ENCODE results near the gene HOXA9.

Gene HOXA9

GRCh38 chr7:27164367-27165088 lies 809 bp downstream of the HOXA9 start:
- no peak for DNase-seq (ENCODE audit: low read depth in 2 of 2)

DNA sequence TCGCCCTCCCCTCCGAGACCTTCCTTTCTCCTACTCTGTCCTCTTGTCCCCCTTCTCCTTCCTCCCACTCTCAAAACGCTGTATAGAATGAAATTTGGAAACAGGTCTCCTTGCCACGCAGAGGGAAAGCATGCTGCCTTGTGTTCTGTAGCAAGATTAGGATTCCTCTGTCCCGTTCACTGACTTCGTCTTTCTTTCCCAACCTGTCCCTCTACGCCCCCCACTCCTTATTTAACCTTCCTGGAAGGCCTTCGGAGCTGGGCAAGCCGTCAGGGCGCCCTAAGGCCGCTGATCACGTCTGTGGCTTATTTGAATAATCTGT lies 1.3 kb downstream of the HOXA9 start:
- no peak for DNase-seq (ENCODE audit: low read depth in 2 of 2)

- no peak for DNase-seq (ENCODE audit: low read depth in 2 of 2)
Observed at GRCh38 chr7:27163288-27164044, 1.9 kb downstream of the HOXA9 start.

- DNase-seq (ENCODE audit: low read depth in 2 of 2), result no peak
Observed at GRCh38 chr7:27162561-27163287, 2.6 kb downstream of the HOXA9 start.

GRCh38 chr7:27161721-27162560 lies 3.4 kb downstream of the HOXA9 start:
- DNase-seq (ENCODE audit: low read depth in 2 of 2), result no peak

DNA sequence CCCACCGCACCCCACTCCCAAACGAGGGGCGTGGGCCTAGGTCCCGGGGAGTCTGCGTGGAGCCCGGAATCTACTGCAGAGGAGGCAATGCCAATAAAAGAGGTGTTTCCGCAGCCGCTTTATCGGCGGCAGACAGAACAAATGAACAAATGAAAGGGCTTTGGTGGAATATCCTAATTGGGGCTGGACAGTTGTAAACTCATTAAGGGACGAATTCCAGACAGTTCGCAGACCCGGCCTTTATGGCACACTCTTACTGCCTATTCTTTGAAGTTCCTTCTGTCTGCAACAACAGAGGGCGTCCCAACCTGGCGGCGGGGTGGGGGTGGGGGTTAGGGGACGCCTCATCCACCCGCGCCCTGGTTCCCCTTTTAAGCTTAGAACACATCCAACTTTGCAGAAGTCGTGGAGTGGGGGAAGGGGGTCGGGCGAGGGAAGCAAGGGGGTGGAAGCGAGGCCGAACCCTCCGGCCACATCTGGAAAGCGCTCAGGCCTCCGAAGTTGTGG lies 4.1 kb downstream of the HOXA9 start:
- no peak for DNase-seq (ENCODE audit: low read depth in 2 of 2)

GRCh38 chr7:27160546-27161213 lies 4.7 kb downstream of the HOXA9 start:
- peak; percentile 86 to 90 for DNase-seq (ENCODE audit: low read depth in 2 of 2)

GRCh38 chr7:27160145-27160545 lies 5.2 kb downstream of the HOXA9 start:
- no peak for DNase-seq (ENCODE audit: low read depth in 2 of 2)

- no peak for DNase-seq (ENCODE audit: low read depth in 2 of 2)
Observed at GRCh38 chr7:27159266-27160144, 5.8 kb downstream of the HOXA9 start.

- DNase-seq (ENCODE audit: low read depth in 2 of 2), result no peak
Observed at GRCh38 chr7:27158436-27159265, 6.7 kb downstream of the HOXA9 start.

GRCh38 chr7:27157702-27158431 lies 7.5 kb downstream of the HOXA9 start:
- no peak for DNase-seq (ENCODE audit: low read depth in 2 of 2)

DNA sequence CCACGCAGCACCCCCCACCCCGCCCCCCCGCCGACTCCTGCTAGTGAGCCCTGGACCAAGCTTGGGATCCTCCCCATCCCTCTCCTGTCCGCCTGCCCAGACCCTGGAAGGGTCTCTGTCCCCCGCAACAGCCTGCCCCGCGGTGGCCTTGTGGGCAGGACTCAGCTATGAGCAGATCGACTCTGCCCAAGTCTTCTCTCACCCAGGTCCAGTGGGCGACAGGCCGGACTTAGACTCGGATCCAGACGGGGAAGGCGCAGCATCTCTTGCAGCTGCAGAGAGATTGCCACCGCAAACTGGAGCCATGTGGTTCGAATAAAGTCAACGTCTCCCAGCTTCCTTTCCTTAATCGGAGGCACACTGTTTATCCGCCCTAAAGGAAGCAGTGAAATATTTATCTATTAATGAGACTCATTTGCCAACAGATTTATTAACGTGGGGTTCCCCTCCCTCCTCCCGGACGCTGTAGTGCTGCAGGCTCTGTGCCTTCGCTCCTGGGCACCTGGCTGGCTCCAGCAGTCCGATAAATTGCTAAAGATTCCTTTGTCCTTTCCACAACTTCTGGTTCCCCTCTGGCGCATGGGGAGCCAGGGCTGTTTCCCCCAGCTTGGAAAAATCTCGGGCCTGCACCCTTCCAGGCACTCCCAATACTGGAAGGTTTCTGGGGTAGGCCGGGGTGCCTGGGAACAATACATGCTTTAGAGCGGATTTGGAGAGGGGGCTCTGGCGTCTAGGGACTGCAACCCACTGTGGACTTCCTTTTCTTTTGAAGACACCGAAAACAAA lies 8.2 kb downstream of the HOXA9 start:
- DNase-seq (ENCODE audit: low read depth in 2 of 2), result no peak

DNA sequence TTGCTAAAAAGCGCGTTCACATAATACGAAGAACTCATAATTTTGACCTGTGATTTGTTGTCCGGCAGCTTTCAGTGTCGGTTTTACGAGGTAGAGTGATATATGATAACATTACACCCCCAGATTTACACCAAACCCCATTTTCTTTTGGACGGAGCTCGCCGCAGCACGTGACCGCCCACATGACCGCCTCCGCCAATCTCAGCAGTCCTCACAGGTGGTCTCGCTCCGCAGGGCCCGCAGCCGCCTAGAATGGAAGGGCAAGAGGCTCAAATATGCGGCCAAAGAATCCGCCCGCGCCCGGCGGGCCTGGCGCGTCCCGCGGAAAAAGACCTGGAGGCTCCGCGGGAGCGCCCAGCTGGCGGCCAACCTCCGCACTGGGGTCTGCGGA lies 8.8 kb downstream of the HOXA9 start, which contains the start of gene HOXA7:
Gene HOXA7 (minus strand): TSS at position 168 of the 391 bp plus-strand sequence. CDS start 130 bp downstream, at position 38.
- DNase-seq (ENCODE audit: low read depth in 2 of 2), result no peak

GRCh38 chr7:27155816-27156507 lies 9.4 kb downstream of the HOXA9 start:
- no peak for DNase-seq (ENCODE audit: low read depth in 2 of 2)

DNA sequence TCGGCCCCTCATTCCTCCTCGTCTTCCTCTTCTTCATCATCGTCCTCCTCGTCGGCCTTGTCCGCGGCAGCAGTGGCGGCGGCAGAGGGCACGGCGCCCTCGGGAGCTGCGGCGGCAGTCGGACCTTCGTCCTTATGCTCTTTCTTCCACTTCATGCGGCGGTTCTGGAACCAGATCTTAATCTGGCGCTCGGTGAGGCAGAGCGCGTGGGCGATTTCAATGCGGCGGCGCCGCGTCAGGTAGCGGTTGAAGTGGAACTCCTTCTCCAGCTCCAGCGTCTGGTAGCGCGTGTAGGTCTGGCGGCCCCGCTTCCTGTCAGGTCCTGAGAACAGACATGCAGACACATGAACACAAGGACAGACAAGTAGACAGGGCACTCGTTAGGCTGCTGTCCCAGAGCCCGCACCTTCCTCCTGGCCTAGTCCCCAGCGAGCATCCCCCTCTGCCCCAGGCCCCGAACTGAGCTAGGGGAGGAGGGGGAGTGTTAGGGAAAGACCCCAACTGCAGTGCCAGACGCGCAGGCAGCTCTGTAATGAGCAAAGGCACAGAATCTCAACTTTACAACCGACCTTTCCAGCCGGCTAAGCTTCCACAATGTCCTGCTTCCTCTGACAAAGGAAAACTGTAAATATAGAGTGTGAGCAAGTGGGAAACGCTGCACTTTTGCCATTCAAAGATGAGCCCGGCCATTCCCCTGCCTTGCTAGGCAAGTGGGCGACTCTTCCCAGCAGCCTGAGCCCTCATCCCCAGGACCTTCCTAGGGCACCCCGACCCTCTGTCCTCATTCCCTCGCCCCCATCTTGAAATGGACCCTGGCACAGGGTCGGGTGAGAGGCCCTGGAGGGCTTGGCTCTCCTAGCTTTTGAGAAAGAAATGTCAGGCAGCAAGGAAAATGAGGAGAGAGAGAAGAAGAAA lies 10.2 kb downstream of the HOXA9 start:
- peak in 1 of 2 donors; percentile 49 for DNase-seq (ENCODE audit: low read depth in 2 of 2)

DNA sequence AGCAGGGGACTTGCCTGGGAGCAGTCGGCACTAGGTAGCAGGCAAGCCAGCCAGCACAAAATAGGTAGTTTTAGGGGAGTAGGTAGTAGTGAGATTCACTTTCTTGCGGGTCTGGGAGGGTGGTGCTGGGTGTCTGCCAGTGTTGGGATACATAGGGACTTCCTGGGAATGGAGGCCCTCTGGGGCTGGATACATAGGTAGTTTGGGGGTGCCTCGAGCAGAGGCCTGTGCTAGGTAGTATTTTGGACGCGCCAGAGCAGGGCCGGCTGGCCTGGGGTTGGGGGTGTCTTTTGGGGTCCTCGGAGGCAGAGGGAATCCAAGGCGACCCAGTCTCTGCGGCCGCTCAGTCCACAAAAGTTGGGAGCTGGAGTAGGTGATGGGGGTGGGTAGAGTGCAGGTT lies 11.0 kb downstream of the HOXA9 start:
- DNase-seq (ENCODE audit: low read depth in 2 of 2), result no peak
